Esophagus muscularis mucosa (tissue), 4 donors: ENCODE data around the gene LAPTM5. TPM values are rescaled to one million over a fixed set of nuclear protein-coding genes. Genes with fewer than 3 reads are reported as not detected.

Experiments
- DNase-seq: peaks from one replicate; pipeline ENCODE4 v3.0.0-alpha.2; 2017; ENCODE audit errors: extremely low spot score
- H3K27ac ChIP-seq, 4 donors: fragments of 200-600 bp; sonication (generic); replicated peaks in 1 of 4; 1 replicate in 3 of 4; 2 replicates in 1 of 4; pipeline ENCODE4 v1.5.1; 2016 to 2019; ENCODE audit warnings: mild to moderate bottlenecking in 1 of 4
- H3K27me3 ChIP-seq, 4 donors: fragments of 200-600 bp; sonication (generic); one replicate each; pipeline versions ENCODE4 v1.5.1 to v1.6.0; 2016 to 2019
- H3K36me3 ChIP-seq, 4 donors: fragments of 200-600 bp; sonication (generic); one replicate each; pipeline ENCODE4 v1.5.1; 2016 to 2019
- H3K4me1 ChIP-seq, 4 donors: fragments of 200-600 bp; sonication (generic); one replicate each; pipeline ENCODE4 v1.5.1; 2016 to 2019
- H3K4me3 ChIP-seq, 4 donors: fragments of 200-600 bp; sonication (generic); 1 replicate in 2 of 4; 2 replicates in 2 of 4; pipeline ENCODE4 v1.5.1; 2016 to 2019; ENCODE audit warnings: mild to moderate bottlenecking in 4 of 4, moderate library complexity in 1 of 4
- H3K9me3 ChIP-seq, 4 donors: fragments of 200-600 bp; sonication (generic); 1 replicate in 3 of 4; 2 replicates in 1 of 4; pipeline ENCODE4 v1.5.1; 2016 to 2019
- CTCF ChIP-seq, 3 experiments: fragments of 200-600 bp in 2 of 3; fragments of 450-650 bp in 1 of 3; sonication (generic) in 2 of 3; IDR thresholded peaks; one replicate each; pipeline ENCODE4 v1.5.1; 2017 to 2019; ENCODE audit warnings: antibody characterized with exemption in 3 of 3, mild to moderate bottlenecking in 2 of 3, moderate library complexity in 1 of 3
- EP300 ChIP-seq: sonication (generic); formaldehyde crosslinking; IDR thresholded peaks from one replicate; pipeline ENCODE4 v1.6.1; 2017; ENCODE audit warnings: antibody characterized with exemption
- POLR2A ChIP-seq: fragments of 450-650 bp; IDR thresholded peaks from one replicate; pipeline ENCODE4 v1.6.1; 2017; ENCODE audit warnings: antibody characterized with exemption, moderate library complexity, mild to moderate bottlenecking, low read depth
- POLR2AphosphoS5 ChIP-seq, 2 donors: sonication (generic); formaldehyde crosslinking; IDR thresholded peaks; one replicate each; pipeline ENCODE4 v1.6.1; 2017; ENCODE audit warnings: antibody characterized with exemption in 2 of 2
- WGBS: methylation state at CpG from one replicate; pipeline ENCODE4 v1.1.5; 2018; 5-methylcytosine and 5-hydroxymethylcytosine counted together
- intact Hi-C: fragments of 100-400 bp; cut with DNase I; formaldehyde crosslinking; loops from one replicate; pipeline ENCODE4 v1.15.1; 2023
- total RNA-seq, 4 donors: library from RNA; depleted of rRNA; stranded (reverse); fragments of >200 nt; gene quantifications; one replicate each; pipeline versions ENCODE4 v1.1.0 to v1.2.1, GENCODE V29; 2016

The LAPTM5 gene
- total RNA-seq, 4 donors from 2014 or later = 32.4 to 83.7 (median 36.3) TPM

GRCh38 chr1:30798389-30799232 lies 41.0 kb upstream of the LAPTM5 start:
- no peak for DNase-seq
- H3K36me3 ChIP-seq = no peaks in the 10 kb centered on the region
- 60% methylated on average over 9 of the region's 9 CpGs for WGBS
- H3K4me1 ChIP-seq = peaks cover 20 to 34% (median 34%) of the 10 kb centered on the region in 4 donors
- H3K27ac ChIP-seq = peak overlapping the region; percentile 40 to 53 (median 42)
- TF ChIP-seq CTCF (IDR thresholded peaks at IDR 0.05) = no peak
- TF ChIP-seq POLR2AphosphoS5 (IDR thresholded peaks at IDR 0.05) = peak in 1 of 2 donors; percentile 7
- no peak overlapping the region for H3K4me3 ChIP-seq
- intact Hi-C loops = no loop called here
- H3K27me3 ChIP-seq = no peaks in the 10 kb centered on the region
- H3K9me3 ChIP-seq = no peaks in the 10 kb centered on the region

- Histone ChIP-seq H3K27ac (no peak overlapping the region), H3K4me1 (peaks cover 16 to 25% (median 24%) of the 10 kb centered on the region in 4 donors), H3K27me3 (no peaks in the 10 kb centered on the region), H3K4me3 (no peak overlapping the region), H3K36me3 (no peaks in the 10 kb centered on the region), H3K9me3 (no peaks in the 10 kb centered on the region)
- TF ChIP-seq EP300 (no peak), POLR2AphosphoS5 (IDR thresholded peaks at IDR 0.05) (no peak), CTCF (IDR thresholded peaks at IDR 0.05) (no peak), POLR2A (no peak)
- intact Hi-C loops = no loop called here
- WGBS = 44% methylated on average over 5 of the region's 5 CpGs
- DNase-seq = no peak
These were observed 37.5 kb upstream of the LAPTM5 start for GRCh38 chr1:30795026-30795425.

- peaks cover 16 to 23% (median 22%) of the 10 kb centered on the region in 4 donors for H3K4me1 ChIP-seq
- no peak overlapping the region for H3K4me3 ChIP-seq
- TF ChIP-seq POLR2A (no peak), EP300 (no peak), POLR2AphosphoS5 (IDR thresholded peaks at IDR 0.05) (no peak), CTCF (IDR thresholded peaks at IDR 0.05) (no peak)
- DNase-seq = no peak
- H3K27ac ChIP-seq = no peak overlapping the region
- 97% methylated on average over 4 of the region's 4 CpGs for WGBS
- no peaks in the 10 kb centered on the region for H3K36me3 ChIP-seq
- no peaks in the 10 kb centered on the region for H3K9me3 ChIP-seq
- H3K27me3 ChIP-seq = no peaks in the 10 kb centered on the region
- intact Hi-C loops = no loop called here
These were observed 36.7 kb upstream of the LAPTM5 start for GRCh38 chr1:30794260-30794659.

DNA sequence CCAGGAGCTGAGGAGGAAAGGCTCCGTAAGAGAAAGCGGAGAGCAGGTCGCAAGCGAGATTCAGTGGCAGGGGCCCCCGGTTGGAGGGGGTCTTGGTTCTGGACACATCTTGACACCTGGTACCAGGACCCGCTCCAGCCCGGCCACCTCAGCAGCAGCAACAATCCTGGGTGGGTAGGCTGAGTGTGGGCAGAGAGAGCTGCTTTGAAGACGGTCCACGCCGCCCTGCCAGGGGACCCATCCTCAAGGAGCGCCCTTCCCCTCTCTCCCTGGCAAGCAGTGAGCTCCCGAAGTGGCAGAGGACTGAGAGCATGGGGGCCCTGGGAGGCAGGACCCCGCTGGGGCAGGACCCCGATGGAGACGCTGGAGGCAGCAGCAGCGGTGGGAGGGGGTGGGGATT lies 35.6 kb upstream of the LAPTM5 start:
- Histone ChIP-seq H3K36me3 (no peaks in the 10 kb centered on the region), H3K4me3 (no peak overlapping the region), H3K9me3 (no peaks in the 10 kb centered on the region), H3K27me3 (peaks cover 0 to 10% (median 0%) of the 10 kb centered on the region in 4 donors), H3K4me1 (peaks cover 11 to 12% (median 12%) of the 10 kb centered on the region in 4 donors), H3K27ac (no peak overlapping the region)
- intact Hi-C loops = no loop called here
- TF ChIP-seq EP300 (no peak), POLR2AphosphoS5 (IDR thresholded peaks at IDR 0.05) (no peak), CTCF (IDR thresholded peaks at IDR 0.05) (no peak), POLR2A (no peak)
- no peak for DNase-seq
- WGBS = 91% methylated on average over 8 of the region's 16 CpGs

GRCh38 chr1:30791868-30792267 lies 34.3 kb upstream of the LAPTM5 start:
- H3K9me3 ChIP-seq = no peaks in the 10 kb centered on the region
- intact Hi-C loops = no loop called here
- TF ChIP-seq EP300 = no peak
- no peak for TF ChIP-seq CTCF (IDR thresholded peaks at IDR 0.05)
- no peak for TF ChIP-seq POLR2A
- TF ChIP-seq POLR2AphosphoS5 (IDR thresholded peaks at IDR 0.05) = no peak
- peaks cover 0 to 1% (median under 1%) of the 10 kb centered on the region in 4 donors for H3K4me1 ChIP-seq
- WGBS = 96% methylated on average over 4 of the region's 5 CpGs
- no peaks in the 10 kb centered on the region for H3K36me3 ChIP-seq
- no peak overlapping the region for H3K4me3 ChIP-seq
- no peak for DNase-seq
- H3K27ac ChIP-seq = no peak overlapping the region
- peaks cover 0 to 20% (median 0%) of the 10 kb centered on the region in 4 donors for H3K27me3 ChIP-seq
